ENCODE results near the gene NUCKS1.

DNA sequence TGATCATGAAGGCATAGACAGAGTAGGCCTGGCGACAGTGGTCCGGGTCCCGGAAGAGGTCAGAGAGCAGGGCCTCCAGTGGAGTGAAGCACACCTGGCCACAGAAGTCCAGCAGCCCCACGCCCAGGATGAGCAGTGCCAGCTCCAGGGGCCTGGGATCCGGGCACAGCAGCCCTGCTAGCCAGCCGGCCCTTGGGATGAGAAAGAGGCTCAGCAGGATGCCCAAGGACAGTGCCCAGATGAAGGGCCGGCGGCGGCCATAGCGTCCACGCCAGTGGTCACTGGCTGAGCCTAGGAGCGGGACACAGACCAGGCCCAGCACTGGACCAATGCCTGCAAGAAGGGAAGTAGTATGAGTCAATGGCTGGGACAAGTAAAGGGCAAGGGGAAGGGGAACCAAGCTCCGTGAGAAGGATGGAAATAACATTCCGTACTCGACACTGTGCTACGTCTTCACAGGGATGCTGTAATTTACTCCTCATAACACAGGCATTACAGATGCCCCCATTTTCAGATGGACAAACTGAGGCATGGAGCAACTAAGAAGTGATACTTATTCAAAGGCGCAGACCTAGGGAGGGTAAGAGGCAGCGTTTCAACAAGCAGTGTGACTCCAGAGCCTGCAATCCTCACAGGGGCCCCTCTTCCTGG is 86.6 kb downstream of the NUCKS1 start:
- TF ChIP-seq, protein P1, sequence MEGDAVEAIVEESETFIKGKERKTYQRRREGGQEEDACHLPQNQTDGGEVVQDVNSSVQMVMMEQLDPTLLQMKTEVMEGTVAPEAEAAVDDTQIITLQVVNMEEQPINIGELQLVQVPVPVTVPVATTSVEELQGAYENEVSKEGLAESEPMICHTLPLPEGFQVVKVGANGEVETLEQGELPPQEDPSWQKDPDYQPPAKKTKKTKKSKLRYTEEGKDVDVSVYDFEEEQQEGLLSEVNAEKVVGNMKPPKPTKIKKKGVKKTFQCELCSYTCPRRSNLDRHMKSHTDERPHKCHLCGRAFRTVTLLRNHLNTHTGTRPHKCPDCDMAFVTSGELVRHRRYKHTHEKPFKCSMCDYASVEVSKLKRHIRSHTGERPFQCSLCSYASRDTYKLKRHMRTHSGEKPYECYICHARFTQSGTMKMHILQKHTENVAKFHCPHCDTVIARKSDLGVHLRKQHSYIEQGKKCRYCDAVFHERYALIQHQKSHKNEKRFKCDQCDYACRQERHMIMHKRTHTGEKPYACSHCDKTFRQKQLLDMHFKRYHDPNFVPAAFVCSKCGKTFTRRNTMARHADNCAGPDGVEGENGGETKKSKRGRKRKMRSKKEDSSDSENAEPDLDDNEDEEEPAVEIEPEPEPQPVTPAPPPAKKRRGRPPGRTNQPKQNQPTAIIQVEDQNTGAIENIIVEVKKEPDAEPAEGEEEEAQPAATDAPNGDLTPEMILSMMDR (IDR thresholded peaks at IDR 0.05; ENCODE audit: poor library complexity, severe bottlenecking) = no peak
- TF ChIP-seq, protein P2, sequence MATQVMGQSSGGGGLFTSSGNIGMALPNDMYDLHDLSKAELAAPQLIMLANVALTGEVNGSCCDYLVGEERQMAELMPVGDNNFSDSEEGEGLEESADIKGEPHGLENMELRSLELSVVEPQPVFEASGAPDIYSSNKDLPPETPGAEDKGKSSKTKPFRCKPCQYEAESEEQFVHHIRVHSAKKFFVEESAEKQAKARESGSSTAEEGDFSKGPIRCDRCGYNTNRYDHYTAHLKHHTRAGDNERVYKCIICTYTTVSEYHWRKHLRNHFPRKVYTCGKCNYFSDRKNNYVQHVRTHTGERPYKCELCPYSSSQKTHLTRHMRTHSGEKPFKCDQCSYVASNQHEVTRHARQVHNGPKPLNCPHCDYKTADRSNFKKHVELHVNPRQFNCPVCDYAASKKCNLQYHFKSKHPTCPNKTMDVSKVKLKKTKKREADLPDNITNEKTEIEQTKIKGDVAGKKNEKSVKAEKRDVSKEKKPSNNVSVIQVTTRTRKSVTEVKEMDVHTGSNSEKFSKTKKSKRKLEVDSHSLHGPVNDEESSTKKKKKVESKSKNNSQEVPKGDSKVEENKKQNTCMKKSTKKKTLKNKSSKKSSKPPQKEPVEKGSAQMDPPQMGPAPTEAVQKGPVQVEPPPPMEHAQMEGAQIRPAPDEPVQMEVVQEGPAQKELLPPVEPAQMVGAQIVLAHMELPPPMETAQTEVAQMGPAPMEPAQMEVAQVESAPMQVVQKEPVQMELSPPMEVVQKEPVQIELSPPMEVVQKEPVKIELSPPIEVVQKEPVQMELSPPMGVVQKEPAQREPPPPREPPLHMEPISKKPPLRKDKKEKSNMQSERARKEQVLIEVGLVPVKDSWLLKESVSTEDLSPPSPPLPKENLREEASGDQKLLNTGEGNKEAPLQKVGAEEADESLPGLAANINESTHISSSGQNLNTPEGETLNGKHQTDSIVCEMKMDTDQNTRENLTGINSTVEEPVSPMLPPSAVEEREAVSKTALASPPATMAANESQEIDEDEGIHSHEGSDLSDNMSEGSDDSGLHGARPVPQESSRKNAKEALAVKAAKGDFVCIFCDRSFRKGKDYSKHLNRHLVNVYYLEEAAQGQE (IDR thresholded peaks at IDR 0.05; ENCODE audit: borderline replicate concordance) = no peak

Measured in neural cell (in vitro differentiated cells).